Activated T-cell treated with anti-CD3 and anti-CD28 coated beads, Interleukin-2, amount 50 U/mL, for 72 hours (primary cell): ENCODE results near the gene ZNF787. TPM values are rescaled to one million over a fixed set of nuclear protein-coding genes. Genes with fewer than 3 reads are reported as not detected.
"Not testable (repeated sequence)": the region's sequence is repeated elsewhere in the genome, so short reads cannot be mapped to it uniquely, and the experiment has no call there.

Experiments used
- ATAC-seq, 2 donors: fragments of 150-1000 bp; cut with Tn5 transposase; replicated peaks in 1 of 2; 2 replicates each; pipeline ENCODE4 v1.10.0; 2021; ENCODE audit warnings: moderate library complexity in 2 of 2, mild to moderate bottlenecking in 1 of 2
- DNase-seq, 2 donors: peaks; one replicate each; pipeline ENCODE4 v3.0.0; 2021 to 2022; ENCODE audit warnings: mixed read lengths in 1 of 2
- H3K27ac Mint-ChIP-seq: one replicate; pipeline ENCODE4 v1.8.0; 2022; ENCODE audit warnings: mild to moderate bottlenecking, moderate library complexity, mixed read lengths
- H3K27me3 Mint-ChIP-seq: one replicate; pipeline ENCODE4 v1.8.0; 2022; ENCODE audit warnings: low read depth, mixed read lengths
- H3K36me3 Mint-ChIP-seq, 2 donors: one replicate each; pipeline ENCODE4 v1.8.0; 2022; ENCODE audit warnings: mixed read lengths in 2 of 2, mild to moderate bottlenecking in 1 of 2; ENCODE audit not compliant: insufficient read depth in 2 of 2
- H3K4me1 Mint-ChIP-seq: one replicate; pipeline ENCODE4 v1.8.0; 2022; ENCODE audit warnings: low read depth, mixed read lengths
- H3K4me3 Mint-ChIP-seq, 2 donors: one replicate each; pipeline ENCODE4 v1.8.0; 2022; ENCODE audit warnings: mild to moderate bottlenecking in 2 of 2, mixed read lengths in 2 of 2, moderate library complexity in 2 of 2
- H3K9me3 Mint-ChIP-seq, 2 donors: one replicate each; pipeline ENCODE4 v1.8.0; 2022; ENCODE audit warnings: mixed read lengths in 2 of 2
- total RNA-seq, 2 donors: library from RNA; stranded (reverse); gene quantifications; one replicate each; pipeline ENCODE4 v1.2.3, GENCODE V29; 2022

ZNF787 gene
- total RNA-seq, 2 donors from 2014 or later: 38.3 to 45.9 TPM

- Mint-ChIP-seq H3K4me3 (no peak overlapping the region), H3K27ac (no peak overlapping the region), H3K27me3 (no peaks in the 10 kb centered on the region), H3K9me3 (no peaks in the 10 kb centered on the region), H3K36me3 (peaks cover 1 to 12% of the 10 kb centered on the region in 2 donors), H3K4me1 (peaks cover 42% of the 10 kb centered on the region)
- DNase-seq (no peak), ATAC-seq (no peak)
Observed at GRCh38 chr19:56104423-56104822, 16.7 kb downstream of the ZNF787 start.

- Mint-ChIP-seq H3K4me1 (peaks cover 34% of the 10 kb centered on the region), H3K27ac (no peak overlapping the region), H3K4me3 (no peak overlapping the region), H3K27me3 (no peaks in the 10 kb centered on the region), H3K36me3 (peaks cover 1 to 12% of the 10 kb centered on the region in 2 donors), H3K9me3 (no peaks in the 10 kb centered on the region)
- no peak for ATAC-seq
- DNase-seq: no peak
Observed at GRCh38 chr19:56103027-56103614, 18.0 kb downstream of the ZNF787 start.

GRCh38 chr19:56101746-56102535, 19.2 kb downstream of the ZNF787 start:
- Mint-ChIP-seq H3K36me3 (peaks cover 1 to 9% of the 10 kb centered on the region in 2 donors), H3K27me3 (no peaks in the 10 kb centered on the region), H3K4me3 (no peak overlapping the region), H3K4me1 (peaks cover 26% of the 10 kb centered on the region), H3K9me3 (no peaks in the 10 kb centered on the region), H3K27ac (no peak overlapping the region)
- DNase-seq (no peak), ATAC-seq (no peak)

GRCh38 chr19:56101095-56101494, 20.0 kb downstream of the ZNF787 start:
- Mint-ChIP-seq H3K4me3 (no peak overlapping the region), H3K27me3 (no peaks in the 10 kb centered on the region), H3K4me1 (peaks cover 18% of the 10 kb centered on the region), H3K9me3 (no peaks in the 10 kb centered on the region), H3K36me3 (peaks cover 0 to 8% of the 10 kb centered on the region in 2 donors), H3K27ac (no peak overlapping the region)
- ATAC-seq (no peak), DNase-seq (no peak)

- H3K36me3 Mint-ChIP-seq: peaks cover 0 to 8% of the 10 kb centered on the region in 2 donors
- no peak overlapping the region for H3K27ac Mint-ChIP-seq
- no peaks in the 10 kb centered on the region for H3K9me3 Mint-ChIP-seq
- DNase-seq (no peak), ATAC-seq (no peak)
- no peak overlapping the region for H3K4me3 Mint-ChIP-seq
- H3K4me1 Mint-ChIP-seq: peaks cover 7% of the 10 kb centered on the region
- H3K27me3 Mint-ChIP-seq: no peaks in the 10 kb centered on the region
Observed at GRCh38 chr19:56099638-56100539, 21.2 kb downstream of the ZNF787 start.

- Mint-ChIP-seq H3K27me3 (no peaks in the 10 kb centered on the region), H3K9me3 (no peaks in the 10 kb centered on the region), H3K4me1 (peaks cover 7% of the 10 kb centered on the region), H3K36me3 (peaks cover 0 to 12% of the 10 kb centered on the region in 2 donors), H3K27ac (no peak overlapping the region), H3K4me3 (no peak overlapping the region)
- DNase-seq (no peak), ATAC-seq (no peak)
Observed at GRCh38 chr19:56098731-56099568, 22.1 kb downstream of the ZNF787 start.

GRCh38 chr19:56098237-56098636, 22.9 kb downstream of the ZNF787 start:
- not testable (repeated sequence) for H3K27ac Mint-ChIP-seq, H3K4me3 Mint-ChIP-seq, H3K4me1 Mint-ChIP-seq, DNase-seq, H3K27me3 Mint-ChIP-seq, H3K9me3 Mint-ChIP-seq, ATAC-seq
- H3K36me3 Mint-ChIP-seq: peaks cover 0 to 14% of the 10 kb centered on the region in 2 donors

GRCh38 chr19:56097776-56098175, 23.3 kb downstream of the ZNF787 start:
- no peak overlapping the region for H3K27ac Mint-ChIP-seq
- H3K4me1 Mint-ChIP-seq: peaks cover 14% of the 10 kb centered on the region
- peaks cover 0 to 14% of the 10 kb centered on the region in 2 donors for H3K36me3 Mint-ChIP-seq
- no peaks in the 10 kb centered on the region for H3K9me3 Mint-ChIP-seq
- no peaks in the 10 kb centered on the region for H3K27me3 Mint-ChIP-seq
- ATAC-seq (no peak), DNase-seq (no peak)
- H3K4me3 Mint-ChIP-seq: no peak overlapping the region

- H3K36me3 Mint-ChIP-seq: peaks cover 0 to 16% of the 10 kb centered on the region in 2 donors
- DNase-seq (no peak), ATAC-seq (no peak)
- no peaks in the 10 kb centered on the region for H3K27me3 Mint-ChIP-seq
- H3K27ac Mint-ChIP-seq: no peak overlapping the region
- H3K9me3 Mint-ChIP-seq: no peaks in the 10 kb centered on the region
- H3K4me1 Mint-ChIP-seq: peaks cover 13% of the 10 kb centered on the region
- H3K4me3 Mint-ChIP-seq: no peak overlapping the region
Observed at GRCh38 chr19:56097306-56097705, 23.8 kb downstream of the ZNF787 start.

GRCh38 chr19:56096665-56097064, 24.4 kb downstream of the ZNF787 start:
- Mint-ChIP-seq H3K36me3 (peaks cover 0 to 16% of the 10 kb centered on the region in 2 donors), H3K27ac (no peak overlapping the region), H3K4me3 (no peak overlapping the region), H3K9me3 (no peaks in the 10 kb centered on the region), H3K4me1 (peaks cover 10% of the 10 kb centered on the region), H3K27me3 (no peaks in the 10 kb centered on the region)
- no peak for ATAC-seq
- no peak for DNase-seq

GRCh38 chr19:56094449-56094848, 26.6 kb downstream of the ZNF787 start:
- DNase-seq (no peak), ATAC-seq (no peak)
- H3K27me3 Mint-ChIP-seq: no peaks in the 10 kb centered on the region
- H3K4me3 Mint-ChIP-seq: no peak overlapping the region
- no peaks in the 10 kb centered on the region for H3K9me3 Mint-ChIP-seq
- peaks cover 10% of the 10 kb centered on the region for H3K4me1 Mint-ChIP-seq
- peaks cover 0 to 15% of the 10 kb centered on the region in 2 donors for H3K36me3 Mint-ChIP-seq
- no peak overlapping the region for H3K27ac Mint-ChIP-seq
